Activated CD4-positive, alpha-beta T cell treated with anti-CD3 and anti-CD28 coated beads, Interleukin-2, amount 50 U/mL, for 4 hours (primary cell): ENCODE results near the gene LRRK1.

ENCODE experiments used
- DNase-seq, 2 experiments: peaks; one replicate each; pipeline ENCODE4 v3.0.0-alpha.2; 2020

Gene LRRK1

GRCh38 chr15:100918690-100919480, at the start of gene LRRK1:
Gene LRRK1, plus strand, starts transcription at chr15:100919357. Its CDS starts 5,276 bp downstream, at chr15:100924633.
- DNase-seq: no peak

GRCh38 chr15:100873029-100873677, 46.0 kb upstream of the LRRK1 start:
- DNase-seq: peak; percentile 28 to 30

GRCh38 chr15:100875495-100875894, 43.7 kb upstream of the LRRK1 start:
- DNase-seq: no peak

GRCh38 chr15:100875976-100876375, 43.2 kb upstream of the LRRK1 start:
- no peak for DNase-seq

GRCh38 chr15:100877551-100877950, 41.6 kb upstream of the LRRK1 start:
- no peak for DNase-seq

- no peak for DNase-seq
Measured at GRCh38 chr15:100878130-100878529, 41.0 kb upstream of the LRRK1 start.

GRCh38 chr15:100878648-100879047, 40.5 kb upstream of the LRRK1 start:
- DNase-seq: no peak

- DNase-seq: no peak
Measured at GRCh38 chr15:100879061-100879463, 40.1 kb upstream of the LRRK1 start.

GRCh38 chr15:100879464-100880138, 39.6 kb upstream of the LRRK1 start, which contains the start of gene ALDH1A3:
Gene ALDH1A3, plus strand, starts transcription at chr15:100879831. Its CDS starts 77 bp downstream, at chr15:100879908.
- no peak for DNase-seq

- no peak for DNase-seq
Measured at GRCh38 chr15:100880139-100880896, 38.8 kb upstream of the LRRK1 start.

GRCh38 chr15:100880897-100881242, 38.3 kb upstream of the LRRK1 start:
- DNase-seq: no peak

- no peak for DNase-seq
Measured at GRCh38 chr15:100881573-100882336, 37.4 kb upstream of the LRRK1 start.

- no peak for DNase-seq
Measured at GRCh38 chr15:100885116-100885515, 34.0 kb upstream of the LRRK1 start.

- no peak for DNase-seq
Measured at GRCh38 chr15:100885811-100886210, 33.3 kb upstream of the LRRK1 start.

GRCh38 chr15:100887211-100887913, 31.8 kb upstream of the LRRK1 start:
- no peak for DNase-seq

GRCh38 chr15:100889385-100890050, 29.6 kb upstream of the LRRK1 start:
- no peak for DNase-seq

- no peak for DNase-seq
Measured at GRCh38 chr15:100890051-100890720, 29.0 kb upstream of the LRRK1 start.

GRCh38 chr15:100890850-100891249, 28.3 kb upstream of the LRRK1 start:
- no peak for DNase-seq

- no peak for DNase-seq
Measured at GRCh38 chr15:100891307-100892012, 27.7 kb upstream of the LRRK1 start.

GRCh38 chr15:100892013-100892355, 27.2 kb upstream of the LRRK1 start:
- no peak for DNase-seq
